Measurements from ENCODE around the gene GEMIN4.

- TF ChIP-seq POLR2A (IDR thresholded peaks at IDR 0.05) (no peak), CTCF (IDR thresholded peaks at IDR 0.05) (no peak)
These were observed 43.9 kb downstream of the GEMIN4 start for GRCh38 chr17:708132-708531.
